Dermis blood vessel endothelial cell (primary cell): ENCODE measurements around the gene SLC6A9. TPM values are rescaled to one million over a fixed set of nuclear protein-coding genes. Genes with fewer than 3 reads are reported as not detected.

ENCODE experiments used
- DNase-seq: peaks from one replicate; pipeline ENCODE4 v3.0.0; 2010
- total RNA-seq: library from RNA; depleted of rRNA; stranded (reverse); fragments of >200 nt; gene quantifications from 2 replicates; pipeline ENCODE4 v1.2.3, GENCODE V29; 2014

Gene SLC6A9
- total RNA-seq, 1 donor from 2014 or later = not detected

GRCh38 chr1:43998000-43998378 lies 33.3 kb downstream of the SLC6A9 start:
- DNase-seq = no peak

GRCh38 chr1:43997295-43997999 lies 33.8 kb downstream of the SLC6A9 start:
- DNase-seq = no peak

DNA sequence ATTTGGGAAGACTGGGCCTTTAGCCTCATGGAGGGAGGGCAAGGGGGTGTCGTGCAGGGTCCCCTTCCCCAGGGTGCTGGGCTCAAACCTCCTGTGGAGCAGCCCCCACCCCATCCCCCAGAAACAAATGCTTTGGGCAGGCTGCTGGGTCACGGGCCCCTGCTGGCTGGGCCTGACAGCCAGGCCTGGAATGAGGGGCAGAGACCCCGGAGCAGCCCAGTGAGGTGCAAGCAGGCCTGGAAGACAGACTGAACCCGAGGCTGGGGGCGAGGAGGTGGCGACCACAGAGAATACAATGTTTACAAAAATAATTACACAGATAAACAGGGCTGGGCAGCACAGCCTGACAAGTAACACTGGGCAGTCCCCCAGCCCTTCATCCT lies 34.5 kb downstream of the SLC6A9 start:
- DNase-seq = no peak

DNA sequence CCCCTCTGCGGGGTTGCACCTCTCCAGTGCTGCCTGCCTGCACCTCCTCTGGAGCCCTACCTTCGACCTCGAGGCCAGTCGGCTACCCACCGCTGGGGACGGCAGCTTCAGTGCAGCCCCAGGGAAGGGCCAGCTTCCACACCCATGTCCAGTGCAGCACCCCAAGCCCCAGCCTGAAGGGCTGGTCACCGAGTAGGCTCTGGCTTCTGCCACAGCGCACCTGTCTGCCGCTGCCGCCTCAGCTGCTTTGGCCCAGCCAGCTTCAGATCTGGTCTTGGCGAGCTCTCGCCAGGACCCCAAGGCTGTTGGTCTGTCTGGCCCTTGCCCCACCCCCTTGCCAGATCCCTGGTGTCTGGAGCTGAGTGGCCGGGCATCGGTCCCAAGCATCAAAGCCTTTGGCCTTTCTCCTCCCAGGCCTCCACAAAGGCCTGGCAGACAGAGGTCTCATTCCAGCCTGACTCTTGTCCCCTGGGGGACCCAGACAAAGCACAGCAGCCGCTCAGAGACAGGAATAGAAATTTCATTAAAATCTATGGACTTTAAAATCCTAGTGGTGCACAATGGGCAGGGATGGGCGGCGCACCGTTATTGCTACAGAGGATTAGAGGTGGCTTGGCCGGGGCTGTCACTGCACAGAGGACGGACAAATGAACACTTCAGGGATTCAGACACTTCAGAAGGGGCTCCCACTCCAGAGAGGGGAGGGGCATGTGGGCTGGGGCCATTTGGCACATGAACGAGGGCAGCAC lies 35.1 kb downstream of the SLC6A9 start:
- no peak for DNase-seq

GRCh38 chr1:43994794-43995790 lies 36.2 kb downstream of the SLC6A9 start:
- peak; percentile 29 for DNase-seq

DNA sequence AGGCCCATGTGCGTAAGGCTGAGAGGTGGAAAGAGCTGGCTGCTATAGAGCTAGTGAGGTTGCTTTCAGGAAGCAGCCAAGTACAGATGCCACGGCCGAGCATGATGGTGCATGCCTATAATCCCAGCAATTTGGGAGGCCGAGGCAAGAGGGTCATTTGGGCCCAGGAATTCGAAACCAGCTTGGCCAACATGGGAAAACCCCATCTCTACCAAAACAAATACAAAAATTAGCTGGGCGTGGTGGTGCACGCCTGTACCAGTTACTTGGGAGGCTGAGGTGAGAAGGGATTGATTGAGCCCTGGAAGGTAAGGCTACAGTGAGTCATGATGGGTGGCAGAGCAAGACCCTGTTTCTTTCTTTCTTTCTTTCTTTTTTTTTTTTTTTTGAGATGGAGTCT lies 37.2 kb downstream of the SLC6A9 start:
- DNase-seq = no peak

- no peak for DNase-seq
These were observed 37.9 kb downstream of the SLC6A9 start for GRCh38 chr1:43993206-43993914.

GRCh38 chr1:43992232-43992995 lies 38.8 kb downstream of the SLC6A9 start:
- DNase-seq = peak; percentile 18

DNA sequence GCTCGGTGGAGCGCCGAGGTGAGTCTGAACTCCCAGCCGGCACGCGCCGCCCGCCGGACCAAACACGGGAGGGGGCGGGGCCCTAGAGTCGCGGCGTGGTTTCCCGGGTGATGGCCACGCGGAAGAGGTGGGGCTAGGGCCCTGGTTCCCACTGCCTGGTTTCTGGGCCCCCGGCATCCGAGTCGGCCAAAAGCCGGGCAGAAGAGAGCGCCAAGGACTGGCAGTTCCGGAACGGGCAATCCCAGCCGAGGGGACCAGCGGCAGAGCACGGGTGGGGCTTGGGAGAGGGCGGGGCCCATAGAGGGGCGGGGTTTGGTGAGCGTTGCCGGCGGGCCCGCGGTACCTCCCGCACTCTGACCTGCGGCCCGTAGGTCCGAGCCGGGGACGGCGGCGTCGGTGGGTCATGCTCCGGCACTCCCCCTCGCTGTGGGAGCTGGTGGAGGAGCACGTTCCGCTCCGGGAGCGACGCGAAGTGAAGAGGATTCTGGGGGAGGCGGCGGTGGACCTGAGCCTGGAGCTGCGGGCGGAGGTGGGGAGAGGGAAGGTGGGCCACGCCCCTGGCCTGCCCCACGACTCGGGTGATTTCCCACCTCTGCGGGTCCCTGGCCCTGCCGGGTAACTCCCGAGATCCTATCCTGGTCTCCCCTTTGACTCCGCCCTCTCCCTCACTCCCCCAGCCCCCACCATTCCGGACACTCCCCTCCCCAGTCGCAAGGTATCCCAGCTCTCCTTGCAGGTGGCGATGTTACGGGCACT lies 39.6 kb downstream of the SLC6A9 start, which contains the start of gene CCDC24:
Gene CCDC24, plus strand, starts transcription at position 124 of the 756 bp plus-strand sequence. Its CDS starts 280 bp downstream, at position 404.
- DNase-seq = peak; percentile 61

DNA sequence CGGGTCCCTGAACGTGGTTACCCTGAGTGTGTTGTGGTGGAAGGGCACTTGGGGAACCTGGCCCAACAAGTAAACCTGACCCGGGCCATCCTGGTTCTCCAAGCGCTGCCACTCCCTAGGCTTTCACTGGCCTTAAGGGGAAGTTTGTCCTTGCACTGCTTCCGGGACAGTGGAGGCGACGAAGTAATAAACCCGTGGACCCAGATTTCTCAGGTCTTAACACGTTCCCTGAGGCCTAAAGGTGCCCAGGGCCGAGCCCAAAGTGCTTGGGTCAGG lies 40.1 kb downstream of the SLC6A9 start:
- no peak for DNase-seq

DNA sequence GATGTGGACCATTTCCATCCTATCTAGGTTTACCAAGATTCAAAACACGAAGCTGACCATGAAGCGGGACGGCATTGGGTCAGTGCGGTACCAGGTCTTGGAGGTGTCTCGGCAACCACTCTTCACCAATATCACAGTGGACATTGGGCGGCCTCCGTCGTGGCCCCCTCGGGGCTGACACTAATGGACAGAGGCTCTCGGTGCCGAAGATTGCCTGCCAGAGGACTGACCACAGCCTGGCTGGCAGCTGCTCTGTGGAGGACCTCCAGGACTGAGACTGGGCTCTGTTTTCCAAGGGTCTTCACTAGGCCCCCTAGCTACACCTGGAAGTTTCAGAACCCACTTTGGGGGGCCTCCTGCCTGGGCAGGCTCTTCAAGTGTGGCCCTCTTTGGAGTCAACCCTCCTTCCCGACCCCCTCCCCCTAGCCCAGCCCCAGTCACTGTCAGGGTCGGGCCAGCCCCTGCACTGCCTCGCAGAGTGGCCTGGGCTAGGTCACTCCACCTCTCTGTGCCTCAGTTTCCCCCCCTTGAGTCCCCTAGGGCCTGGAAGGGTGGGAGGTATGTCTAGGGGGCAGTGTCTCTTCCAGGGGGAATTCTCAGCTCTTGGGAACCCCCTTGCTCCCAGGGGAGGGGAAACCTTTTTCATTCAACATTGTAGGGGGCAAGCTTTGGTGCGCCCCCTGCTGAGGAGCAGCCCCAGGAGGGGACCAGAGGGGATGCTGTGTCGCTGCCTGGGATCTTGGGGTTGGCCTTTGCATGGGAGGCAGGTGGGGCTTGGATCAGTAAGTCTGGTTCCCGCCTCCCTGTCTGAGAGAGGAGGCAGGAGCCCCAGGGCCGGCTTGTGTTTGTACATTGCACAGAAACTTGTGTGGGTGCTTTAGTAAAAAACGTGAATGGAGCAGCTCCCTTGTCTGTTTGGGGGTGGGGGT lies 40.7 kb downstream of the SLC6A9 start:
- DNase-seq = no peak

DNA sequence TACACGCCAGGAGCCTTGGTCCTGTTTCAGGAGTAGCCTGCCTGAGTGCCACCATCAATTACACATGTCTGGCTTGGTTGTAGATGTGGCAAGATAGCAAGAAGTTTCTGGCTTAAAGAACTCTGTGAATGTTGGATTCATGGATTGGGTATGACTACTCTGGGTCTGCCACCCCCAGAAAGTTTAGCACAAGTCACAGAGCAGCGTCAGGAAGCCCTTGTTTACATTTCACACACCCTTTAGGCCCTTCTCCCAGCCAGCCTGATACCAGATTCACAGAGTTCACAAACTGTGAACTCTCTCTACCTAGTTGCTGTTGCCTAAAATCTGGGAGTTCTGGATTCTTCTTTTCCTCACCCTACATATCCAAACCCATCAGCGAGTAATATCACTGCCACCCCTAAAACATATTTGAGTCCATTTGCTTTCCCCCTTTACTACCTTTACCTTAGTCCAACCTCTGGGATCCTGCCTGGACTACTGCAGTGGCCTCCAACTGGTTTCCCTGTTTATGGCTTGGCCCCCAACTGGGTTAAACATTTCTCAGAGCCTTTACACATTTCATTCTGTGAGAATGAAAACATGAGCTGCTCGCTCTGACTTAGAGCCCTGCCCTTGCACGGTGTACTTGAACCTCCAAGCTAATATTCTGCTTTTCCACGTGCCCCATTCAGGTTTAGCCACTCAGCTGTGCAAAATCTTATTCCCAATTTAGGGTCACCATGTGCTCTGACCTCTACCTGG lies 43.9 kb downstream of the SLC6A9 start:
- DNase-seq = no peak

DNA sequence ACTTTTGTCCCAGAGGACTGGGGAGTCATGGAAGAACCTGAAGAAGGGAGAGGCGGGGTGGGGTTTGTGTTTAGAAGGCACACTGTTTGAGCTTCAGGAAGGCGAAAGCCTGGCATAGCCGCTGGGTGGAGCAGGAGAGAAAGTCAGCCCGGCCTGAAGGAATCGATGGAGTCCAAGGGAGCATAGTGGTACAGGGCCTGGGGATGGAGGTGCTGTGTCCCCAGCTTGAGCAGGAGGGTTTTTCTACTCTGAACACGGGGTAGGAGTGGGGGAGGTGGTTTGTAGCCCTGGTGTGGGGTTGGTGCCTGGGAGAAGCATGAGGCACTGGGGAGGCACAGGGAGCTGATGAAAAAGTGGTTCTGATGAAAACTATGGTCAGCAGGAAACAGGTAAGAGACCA lies 44.5 kb downstream of the SLC6A9 start:
- DNase-seq = no peak

- no peak for DNase-seq
These were observed 45.2 kb downstream of the SLC6A9 start for GRCh38 chr1:43985984-43986595.

DNA sequence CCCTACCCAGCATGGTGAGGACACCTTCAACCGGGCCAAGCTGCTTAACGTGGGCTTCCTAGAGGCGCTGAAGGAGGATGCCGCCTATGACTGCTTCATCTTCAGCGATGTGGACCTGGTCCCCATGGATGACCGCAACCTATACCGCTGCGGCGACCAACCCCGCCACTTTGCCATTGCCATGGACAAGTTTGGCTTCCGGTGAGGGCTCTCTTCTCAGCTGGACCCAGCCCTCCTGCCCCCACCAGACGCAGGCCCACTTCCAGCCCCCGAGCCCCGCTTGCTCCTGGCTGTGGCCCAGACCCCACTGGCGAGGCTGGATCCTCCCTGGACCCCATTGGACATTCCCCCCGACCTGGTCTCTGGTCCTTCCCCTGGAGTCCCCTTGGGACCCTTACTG lies 46.4 kb downstream of the SLC6A9 start:
- no peak for DNase-seq

GRCh38 chr1:43983253-43983899 lies 47.9 kb downstream of the SLC6A9 start:
- no peak for DNase-seq

DNA sequence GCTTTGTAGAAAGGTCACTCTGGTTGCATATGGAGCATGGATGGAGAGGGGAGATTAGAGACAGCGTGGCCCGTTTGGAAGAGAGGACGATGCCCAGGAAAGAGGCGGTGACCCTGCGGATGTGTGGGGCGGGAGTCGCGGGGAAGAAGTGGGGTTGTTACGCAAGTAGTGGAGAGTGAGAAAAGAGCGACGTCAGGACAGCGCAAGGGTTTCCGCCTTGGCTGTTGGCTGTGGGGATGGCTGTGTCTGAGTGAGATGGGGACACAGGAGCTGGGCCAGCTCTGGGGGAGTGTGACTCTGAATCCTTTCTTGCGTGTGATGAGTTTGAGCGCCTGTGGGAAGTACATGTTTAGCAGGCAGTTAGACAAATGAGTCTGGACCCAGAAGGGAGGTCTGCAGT lies 48.5 kb downstream of the SLC6A9 start:
- DNase-seq = no peak

DNA sequence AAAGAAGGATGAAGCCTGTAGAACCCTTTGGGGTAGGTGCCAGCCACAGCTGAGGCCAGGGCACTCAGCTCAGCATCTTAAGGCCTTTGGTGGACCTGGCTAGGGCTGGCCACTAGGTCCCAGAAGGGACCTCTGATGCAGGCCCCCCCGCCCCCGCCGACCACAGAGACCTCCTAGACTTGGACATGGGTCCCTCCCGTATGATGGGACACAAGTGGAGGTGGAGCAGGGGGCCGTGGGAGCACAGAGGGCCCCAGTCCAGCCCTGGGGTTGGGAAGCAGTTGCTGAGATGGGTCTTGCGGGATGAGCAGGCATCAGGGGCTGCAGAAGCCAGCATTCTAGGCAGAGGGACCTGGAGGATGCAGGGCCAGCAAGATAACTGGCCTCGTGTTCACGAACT lies 49.0 kb downstream of the SLC6A9 start:
- DNase-seq = no peak
